HG03558 (cell line): ENCODE results near the gene MTREX.
"Not testable (repeated sequence)": the region's sequence is repeated elsewhere in the genome, so short reads cannot be mapped to it uniquely, and the experiment has no call there.

Experiments
- ATAC-seq: cut with Tn5 transposase; IDR thresholded peaks from one replicate; pipeline ENCODE4 v1.9.1; 2021; ENCODE audit warnings: moderate number of reproducible peaks; ENCODE audit not compliant: unreplicated experiment; ENCODE audit errors: extremely low read depth

Gene MTREX

GRCh38 chr5:55307383-55308253, at the start of gene MTREX, which contains the start of gene DHX29:
MTREX (plus strand) TSS chr5:55307989; CDS start chr5:55308014, 25 bp downstream.
DHX29 (minus strand) TSS chr5:55307694; CDS start chr5:55307573, 121 bp downstream.
- peak; percentile 74 for ATAC-seq

GRCh38 chr5:55258339-55258738, 49.5 kb upstream of the MTREX start:
- no peak for ATAC-seq

GRCh38 chr5:55276771-55277170, 31.0 kb upstream of the MTREX start:
- no peak for ATAC-seq

GRCh38 chr5:55278778-55279177, 29.0 kb upstream of the MTREX start:
- ATAC-seq, result no peak

- no peak for ATAC-seq
These were observed 21.3 kb upstream of the MTREX start for GRCh38 chr5:55286411-55286933.

- no peak for ATAC-seq
These were observed 18.0 kb upstream of the MTREX start for GRCh38 chr5:55289808-55290207.

- no peak for ATAC-seq
These were observed 16.8 kb upstream of the MTREX start for GRCh38 chr5:55290991-55291390.

- ATAC-seq, result no peak
These were observed 12.9 kb upstream of the MTREX start for GRCh38 chr5:55294935-55295334.

GRCh38 chr5:55300890-55301289, 6.9 kb upstream of the MTREX start:
- ATAC-seq, result no peak

- ATAC-seq, result no peak
These were observed 4.5 kb upstream of the MTREX start for GRCh38 chr5:55303238-55303690.

GRCh38 chr5:55304584-55304983, 3.2 kb upstream of the MTREX start:
- ATAC-seq, result no peak

- ATAC-seq, result no peak
These were observed 2.4 kb upstream of the MTREX start for GRCh38 chr5:55305345-55305744.

GRCh38 chr5:55306641-55307382, 977 bp upstream of the MTREX start:
- no peak for ATAC-seq

GRCh38 chr5:55308254-55308836, 556 bp downstream of the MTREX start:
- no peak for ATAC-seq

GRCh38 chr5:55313870-55314617, 6.3 kb downstream of the MTREX start:
- ATAC-seq, result no peak

GRCh38 chr5:55316289-55316688, 8.5 kb downstream of the MTREX start:
- no peak for ATAC-seq

- no peak for ATAC-seq
These were observed 9.0 kb downstream of the MTREX start for GRCh38 chr5:55316837-55317236.

- not testable (repeated sequence) for ATAC-seq
These were observed 10.4 kb downstream of the MTREX start for GRCh38 chr5:55318237-55318636.

GRCh38 chr5:55319491-55319890, 11.7 kb downstream of the MTREX start:
- ATAC-seq, result no peak

- ATAC-seq, result no peak
These were observed 12.8 kb downstream of the MTREX start for GRCh38 chr5:55320571-55320970.
